ENCODE measurements around the gene KRTAP2-3. TPM values are rescaled to one million over a fixed set of nuclear protein-coding genes. Genes with fewer than 3 reads are reported as not detected.
"Not testable (repeated sequence)": the region's sequence is repeated elsewhere in the genome, so short reads cannot be mapped to it uniquely, and the experiment has no call there.

KRTAP2-3 gene
- total and polyA plus RNA-seq, 12 donors = not detected

DNA sequence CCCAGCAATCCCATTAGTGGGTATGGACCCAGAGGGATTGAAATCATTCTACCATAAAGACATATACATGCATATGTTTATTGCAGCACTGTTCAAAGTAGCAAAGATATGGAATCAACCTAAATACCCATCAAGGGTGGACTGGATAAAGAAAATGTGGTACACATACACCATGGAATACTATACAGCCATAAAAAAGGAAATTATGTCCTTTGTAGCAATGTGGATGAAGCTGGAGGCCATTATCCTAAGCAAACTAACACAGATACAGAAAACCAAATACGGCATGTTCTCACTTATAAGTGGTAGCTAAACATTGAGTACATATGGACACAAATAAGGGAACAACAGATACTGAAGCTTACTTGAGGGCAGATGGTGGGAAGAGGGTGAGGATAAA lies 2.4 kb downstream of the KRTAP2-3 start:
- intact Hi-C loops (cut with DNase I) = no loop called here
- H3K4me1 ChIP-seq = no peaks in the 10 kb centered on the region
- H3K4me3 ChIP-seq = no peak overlapping the region
- no peaks in the 10 kb centered on the region for H3K36me3 ChIP-seq
- DNase-seq (no peak), ATAC-seq (no peak)
- H3K9me3 ChIP-seq = peaks cover 0 to 17% (median 0%) of the 10 kb centered on the region in 11 donors
- TF ChIP-seq, protein P1, sequence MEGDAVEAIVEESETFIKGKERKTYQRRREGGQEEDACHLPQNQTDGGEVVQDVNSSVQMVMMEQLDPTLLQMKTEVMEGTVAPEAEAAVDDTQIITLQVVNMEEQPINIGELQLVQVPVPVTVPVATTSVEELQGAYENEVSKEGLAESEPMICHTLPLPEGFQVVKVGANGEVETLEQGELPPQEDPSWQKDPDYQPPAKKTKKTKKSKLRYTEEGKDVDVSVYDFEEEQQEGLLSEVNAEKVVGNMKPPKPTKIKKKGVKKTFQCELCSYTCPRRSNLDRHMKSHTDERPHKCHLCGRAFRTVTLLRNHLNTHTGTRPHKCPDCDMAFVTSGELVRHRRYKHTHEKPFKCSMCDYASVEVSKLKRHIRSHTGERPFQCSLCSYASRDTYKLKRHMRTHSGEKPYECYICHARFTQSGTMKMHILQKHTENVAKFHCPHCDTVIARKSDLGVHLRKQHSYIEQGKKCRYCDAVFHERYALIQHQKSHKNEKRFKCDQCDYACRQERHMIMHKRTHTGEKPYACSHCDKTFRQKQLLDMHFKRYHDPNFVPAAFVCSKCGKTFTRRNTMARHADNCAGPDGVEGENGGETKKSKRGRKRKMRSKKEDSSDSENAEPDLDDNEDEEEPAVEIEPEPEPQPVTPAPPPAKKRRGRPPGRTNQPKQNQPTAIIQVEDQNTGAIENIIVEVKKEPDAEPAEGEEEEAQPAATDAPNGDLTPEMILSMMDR (IDR thresholded peaks at IDR 0.05) = no peak
- no peak overlapping the region for H3K27ac ChIP-seq
- H3K27me3 ChIP-seq = peaks cover 0 to 70% (median 50%) of the 10 kb centered on the region in 7 donors
- WGBS, 2 donors = 87 to 100% methylated on average over 1 of the region's 1 CpG

DNA sequence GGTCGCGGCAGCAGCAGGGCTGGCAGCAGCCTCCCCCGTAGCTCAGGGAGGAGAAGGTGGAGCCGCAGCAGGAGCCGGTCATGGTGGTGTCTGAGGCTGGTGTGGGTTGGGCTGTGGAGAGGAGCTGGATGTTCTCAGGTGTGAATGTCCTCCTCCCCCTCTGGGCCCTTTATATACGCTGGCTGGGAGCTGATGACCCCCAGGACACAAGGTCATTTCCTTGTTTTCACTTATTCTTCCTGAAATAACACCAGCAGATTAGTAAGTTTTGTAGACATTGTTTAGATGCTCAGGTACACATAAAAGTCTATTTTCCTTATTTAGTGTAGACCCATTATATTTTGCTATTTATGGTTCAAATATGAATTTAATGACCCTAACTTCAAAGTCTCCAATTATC lies 4.8 kb downstream of the KRTAP2-3 start, which contains the start of gene KRTAP2-2:
Gene KRTAP2-2 (minus strand): TSS at position 101 of the 400 bp plus-strand sequence. CDS start 19 bp downstream, at position 82.
- ATAC-seq; H3K36me3 ChIP-seq; H3K4me1 ChIP-seq; DNase-seq; H3K4me3 ChIP-seq; intact Hi-C loops (cut with DNase I); H3K27ac ChIP-seq: not testable (repeated sequence)
- WGBS, 2 donors = 30 to 56% methylated on average over 1 of the region's 6 CpGs
- Histone ChIP-seq H3K27me3 (peaks cover 0 to 56% (median 38%) of the 10 kb centered on the region in 7 donors), H3K9me3 (peaks cover 0 to 17% (median 0%) of the 10 kb centered on the region in 11 donors)

DNA sequence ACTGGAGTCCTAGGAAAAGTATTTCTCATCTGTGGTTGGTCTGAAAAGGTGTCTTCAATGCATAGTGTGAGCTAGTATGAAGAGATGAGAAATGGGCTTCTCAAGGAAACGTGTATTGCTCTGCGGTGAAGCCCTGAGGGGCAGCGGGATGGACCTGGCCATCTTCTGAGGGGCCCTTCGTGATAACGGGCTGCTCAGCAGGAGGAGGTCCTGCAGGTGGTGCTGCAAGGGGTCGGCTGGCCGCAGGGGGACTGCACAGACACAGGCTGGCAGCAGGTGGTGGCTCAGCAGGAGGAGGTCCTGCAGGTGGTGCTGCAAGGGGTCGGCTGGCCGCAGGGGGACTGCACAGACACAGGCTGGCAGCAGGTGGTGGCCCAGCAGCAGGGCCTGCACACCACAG lies 5.4 kb downstream of the KRTAP2-3 start:
- H3K27me3 ChIP-seq = peaks cover 0 to 55% (median 36%) of the 10 kb centered on the region in 7 donors

DNA sequence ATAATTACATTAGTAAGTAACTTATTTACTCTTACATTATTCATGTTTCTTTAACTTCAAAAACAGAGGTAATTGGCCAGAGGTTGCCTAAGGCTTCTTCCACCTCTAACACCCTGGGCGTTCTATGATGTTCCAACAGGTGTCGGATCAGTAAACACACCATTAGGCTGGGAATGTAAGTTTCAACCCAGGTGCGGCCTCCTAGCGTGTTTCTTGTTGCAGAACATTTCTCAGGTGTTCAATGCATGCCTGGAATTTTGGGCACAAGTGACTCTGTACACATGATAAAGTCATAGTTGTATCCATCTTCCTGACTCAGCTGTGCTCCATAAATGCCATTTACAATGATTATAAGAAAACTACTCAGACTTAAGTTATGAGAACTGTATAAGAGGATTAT lies 5.9 kb downstream of the KRTAP2-3 start:
- intact Hi-C loops (cut with DNase I) = no loop called here
- ATAC-seq = no peak

More for the DNA sequence above, 5.4 kb downstream of the KRTAP2-3 start:
- H3K4me1 ChIP-seq; H3K27ac ChIP-seq; H3K4me3 ChIP-seq; ATAC-seq; H3K36me3 ChIP-seq; intact Hi-C loops (cut with DNase I); DNase-seq: not testable (repeated sequence)
- WGBS, 2 donors = 53 to 70% methylated on average over 7 of the region's 9 CpGs
- peaks cover 0 to 17% (median 0%) of the 10 kb centered on the region in 11 donors for H3K9me3 ChIP-seq

GRCh38 chr17:41052566-41052965 lies 7.3 kb downstream of the KRTAP2-3 start:
- H3K27ac ChIP-seq = no peak overlapping the region
- peaks cover 0 to 55% (median 33%) of the 10 kb centered on the region in 7 donors for H3K27me3 ChIP-seq

More for the DNA sequence above, 5.9 kb downstream of the KRTAP2-3 start:
- 86 to 88% methylated on average over 4 of the region's 4 CpGs for WGBS, 2 donors
- H3K27ac ChIP-seq = no peak overlapping the region
- peaks cover 0 to 55% (median 35%) of the 10 kb centered on the region in 7 donors for H3K27me3 ChIP-seq
- H3K9me3 ChIP-seq = peaks cover 0 to 17% (median 0%) of the 10 kb centered on the region in 11 donors
- H3K4me3 ChIP-seq = no peak overlapping the region
- no peak for DNase-seq
- TF ChIP-seq, protein P1 (IDR thresholded peaks at IDR 0.05) = no peak
- no peaks in the 10 kb centered on the region for H3K4me1 ChIP-seq
- H3K36me3 ChIP-seq = no peaks in the 10 kb centered on the region

More at GRCh38 chr17:41052566-41052965, 7.3 kb downstream of the KRTAP2-3 start:
- TF ChIP-seq, protein P1 (IDR thresholded peaks at IDR 0.05) = no peak
- DNase-seq = no peak
- Histone ChIP-seq H3K9me3 (peaks cover 0 to 13% (median 0%) of the 10 kb centered on the region in 11 donors), H3K36me3 (no peaks in the 10 kb centered on the region), H3K4me3 (no peak overlapping the region), H3K4me1 (no peaks in the 10 kb centered on the region)
- no peak for ATAC-seq
- intact Hi-C loops (cut with DNase I) = no loop called here
